GM18517 (cell line): Measurements from ENCODE around the gene TIMM44.
A peak's percentile ranks its signal among the peaks of the same experiment; 100 is the strongest.
"Not testable (repeated sequence)": the region's sequence is repeated elsewhere in the genome, so short reads cannot be mapped to it uniquely, and the experiment has no call there.

ENCODE experiments used
- ATAC-seq: cut with Tn5 transposase; IDR thresholded peaks from one replicate; pipeline ENCODE4 v1.9.1; 2021; ENCODE audit warnings: mild to moderate bottlenecking, moderate library complexity; ENCODE audit not compliant: unreplicated experiment

Gene TIMM44

GRCh38 chr19:7953060-7953459, 9.6 kb upstream of the TIMM44 start:
- ATAC-seq: no peak

- no peak for ATAC-seq
Measured at GRCh38 chr19:7947939-7948338, 4.5 kb upstream of the TIMM44 start.

- ATAC-seq: peak; percentile 33
Measured at GRCh38 chr19:7944177-7944761, 803 bp upstream of the TIMM44 start.

- ATAC-seq: no peak
Measured at GRCh38 chr19:7942981-7943443, 454 bp downstream of the TIMM44 start.

DNA sequence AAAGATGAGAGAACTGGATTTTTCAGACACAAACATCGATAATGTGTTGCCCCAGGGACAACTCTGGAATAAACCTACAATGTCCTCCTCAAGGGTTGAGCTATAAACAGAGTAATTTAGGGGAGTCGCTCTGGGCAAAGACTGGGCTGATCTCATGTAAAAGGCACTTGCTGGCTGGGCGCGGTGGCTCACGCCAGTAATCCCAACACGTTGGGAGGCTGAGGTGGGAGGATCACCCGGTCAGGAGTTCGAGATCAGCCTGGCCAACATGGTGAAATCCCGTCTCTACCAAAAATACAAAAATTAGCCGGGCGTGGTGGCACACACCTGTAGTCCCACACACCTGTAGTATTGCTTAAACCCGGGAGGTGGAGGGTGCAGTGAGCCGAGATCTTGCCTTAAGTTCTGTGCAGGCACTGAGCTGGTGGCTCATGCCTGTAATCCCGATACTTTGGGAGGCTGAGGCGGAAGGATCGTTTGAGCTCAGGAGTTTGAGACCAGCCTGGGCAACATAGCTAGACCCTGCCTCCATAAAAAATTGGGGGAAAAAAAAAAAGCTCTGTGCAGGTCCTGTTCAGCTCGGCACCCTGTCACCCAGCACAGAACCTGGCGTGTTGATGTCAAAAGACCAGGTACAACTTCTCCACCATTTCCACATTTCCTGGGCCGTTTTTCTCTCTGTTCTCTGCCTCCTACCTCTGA, 1.4 kb downstream of the TIMM44 start:
- no peak for ATAC-seq

GRCh38 chr19:7940841-7941240, 2.6 kb downstream of the TIMM44 start:
- no peak for ATAC-seq

- no peak for ATAC-seq
Measured at GRCh38 chr19:7934766-7935165, 8.7 kb downstream of the TIMM44 start.

DNA sequence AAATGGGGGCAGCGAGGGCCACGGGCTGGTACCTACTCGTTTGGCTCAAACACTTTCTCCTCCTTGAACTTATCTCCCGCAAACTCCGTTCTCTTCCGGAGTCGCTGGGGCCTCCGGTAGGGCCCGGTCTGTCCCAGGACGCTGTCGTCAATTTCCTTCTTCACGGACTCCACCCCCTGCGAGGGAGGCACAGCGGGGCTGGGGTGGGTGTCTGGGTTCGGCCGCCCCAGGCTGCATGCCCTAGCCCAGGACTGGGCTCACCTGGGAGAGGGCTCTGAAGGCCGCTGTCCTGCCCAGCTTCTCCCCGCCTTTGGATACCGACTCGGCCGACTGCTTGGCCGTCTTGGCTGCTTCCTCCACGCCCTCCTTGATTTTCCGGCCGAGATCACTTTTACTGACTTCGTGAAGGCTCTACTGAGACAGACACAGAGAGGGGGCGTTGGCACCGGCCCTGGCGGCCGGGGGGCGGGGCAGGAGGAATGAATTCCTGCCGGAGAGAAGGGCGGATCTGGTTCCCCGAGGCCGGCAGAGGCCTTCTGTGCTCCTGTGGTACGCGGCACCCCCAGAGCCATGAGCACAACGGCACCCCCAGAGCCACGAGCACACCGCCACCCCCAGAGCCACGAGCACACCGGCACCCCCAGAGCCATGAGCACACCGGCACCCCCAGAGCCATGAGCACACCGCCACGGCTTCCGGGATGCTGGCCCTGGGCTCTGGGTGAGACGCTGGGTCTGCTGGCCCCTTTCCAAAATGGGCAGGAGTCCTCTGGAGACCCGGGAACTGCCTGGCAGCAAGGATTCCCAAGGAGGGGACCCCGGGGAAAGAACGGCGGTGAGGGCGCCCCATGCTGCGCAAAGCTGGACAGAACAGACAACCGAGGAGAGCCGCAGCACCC, 9.4 kb downstream of the TIMM44 start:
- no peak for ATAC-seq

DNA sequence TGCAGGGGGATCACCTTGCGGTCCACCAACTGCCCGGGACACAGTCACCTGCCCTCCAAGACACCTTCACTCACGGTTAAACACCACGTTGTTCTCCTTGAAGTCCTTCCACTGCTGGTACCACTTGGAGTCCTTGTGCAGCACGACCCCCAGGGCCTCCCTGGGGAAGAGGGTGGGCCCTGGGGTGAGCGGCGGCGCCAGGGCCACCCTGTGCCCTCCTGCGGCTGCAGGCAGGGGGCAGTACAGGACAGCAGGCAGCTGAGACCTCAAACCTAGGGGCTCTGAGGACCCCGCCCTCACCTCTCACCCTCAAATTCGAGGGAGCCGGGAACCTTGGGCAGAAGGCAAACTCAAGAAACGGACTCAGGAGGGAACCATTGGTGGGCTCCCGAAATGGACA, 10.1 kb downstream of the TIMM44 start:
- no peak for ATAC-seq

DNA sequence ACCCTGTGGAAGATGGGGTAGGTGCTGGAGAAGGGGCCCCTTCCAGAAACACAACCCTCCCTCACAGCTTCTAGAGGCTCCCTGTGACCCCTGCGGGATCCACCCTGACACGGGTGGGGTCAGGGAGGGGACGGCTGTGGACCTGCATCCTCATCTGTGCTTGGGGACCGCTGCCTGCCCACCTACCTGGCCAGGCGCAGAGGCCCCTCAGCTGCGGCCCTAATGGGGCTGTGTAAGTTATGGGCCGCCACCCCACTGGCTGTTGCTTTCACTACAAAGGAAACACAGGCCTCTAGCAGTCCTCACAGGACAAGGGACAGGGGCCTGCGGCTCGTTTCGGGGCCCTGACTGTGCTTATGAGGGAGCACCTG, 10.6 kb downstream of the TIMM44 start:
- no peak for ATAC-seq

DNA sequence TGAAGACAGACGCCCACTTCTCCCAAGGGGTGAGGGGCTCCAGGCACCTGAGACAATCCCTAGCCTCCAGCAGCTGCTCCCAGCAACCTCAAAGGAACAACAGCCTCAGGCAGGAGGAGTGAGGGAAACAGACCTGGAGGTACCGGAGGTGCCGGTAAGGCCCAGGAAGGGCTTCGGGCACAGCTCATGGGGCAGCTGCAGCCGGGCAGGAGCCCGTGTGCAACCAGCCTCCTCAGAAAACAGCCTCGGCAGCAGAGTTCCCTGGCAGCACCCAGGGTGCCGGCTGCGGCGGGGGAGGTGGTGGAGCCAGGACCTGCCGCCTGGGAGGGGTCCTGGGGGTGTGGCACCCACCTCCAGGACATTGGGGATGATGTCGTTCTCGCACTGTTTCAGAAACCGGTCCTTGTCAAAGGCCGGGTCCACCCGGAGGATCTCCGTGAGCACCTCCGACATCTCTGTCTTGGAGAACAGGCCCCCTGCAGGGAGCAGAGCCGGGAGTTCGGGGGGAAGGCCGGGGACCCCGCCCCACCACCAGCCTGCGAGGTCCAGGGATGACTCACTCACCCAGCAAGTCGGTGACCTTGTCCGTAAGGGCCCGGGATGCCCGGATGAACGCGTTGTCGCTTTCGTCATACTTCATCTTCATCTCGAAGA, 11.1 kb downstream of the TIMM44 start:
- no peak for ATAC-seq

DNA sequence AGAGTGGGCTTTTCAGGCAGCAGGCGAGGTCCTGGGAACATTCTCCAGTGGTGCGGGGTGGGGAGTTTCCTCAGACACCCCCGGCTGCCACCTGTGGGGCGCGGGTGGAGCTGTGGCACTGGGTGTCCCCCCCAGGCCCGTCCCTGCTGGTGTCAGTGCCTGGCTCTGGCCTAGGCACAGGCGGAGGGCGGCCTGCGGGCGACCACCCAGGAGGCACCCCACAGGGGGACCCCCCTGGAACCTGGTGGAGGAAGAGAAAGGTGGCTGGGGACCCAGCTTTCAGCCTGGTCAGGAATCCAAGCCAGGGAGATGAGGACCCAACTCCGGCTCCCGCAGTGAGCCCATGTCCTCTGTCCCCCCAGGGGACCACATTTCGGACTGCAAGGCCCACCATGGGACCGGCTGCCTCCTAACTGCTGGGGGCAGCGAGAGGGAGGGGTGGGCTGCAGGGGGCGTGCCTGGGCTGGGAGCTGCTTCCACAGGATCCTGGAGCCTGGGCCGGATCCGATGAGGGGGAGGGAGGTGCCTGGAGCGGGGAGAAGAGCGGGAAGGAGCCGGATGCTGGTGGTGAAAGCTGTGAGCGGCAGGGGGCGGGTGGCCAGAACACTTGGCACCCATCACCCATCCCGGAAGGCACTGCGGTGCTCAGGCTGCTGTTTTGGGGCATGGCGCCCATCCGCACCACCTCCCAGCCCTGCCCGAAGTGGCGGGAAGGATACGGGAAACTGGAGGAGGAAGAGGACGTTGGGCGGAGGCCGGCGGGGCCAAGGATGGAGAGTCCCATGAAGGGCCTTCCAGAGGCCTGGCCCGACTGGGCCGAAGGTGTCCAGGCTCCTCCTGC, 12.0 kb downstream of the TIMM44 start:
- no peak for ATAC-seq

- ATAC-seq: no peak
Measured at GRCh38 chr19:7930765-7931164, 12.7 kb downstream of the TIMM44 start.

DNA sequence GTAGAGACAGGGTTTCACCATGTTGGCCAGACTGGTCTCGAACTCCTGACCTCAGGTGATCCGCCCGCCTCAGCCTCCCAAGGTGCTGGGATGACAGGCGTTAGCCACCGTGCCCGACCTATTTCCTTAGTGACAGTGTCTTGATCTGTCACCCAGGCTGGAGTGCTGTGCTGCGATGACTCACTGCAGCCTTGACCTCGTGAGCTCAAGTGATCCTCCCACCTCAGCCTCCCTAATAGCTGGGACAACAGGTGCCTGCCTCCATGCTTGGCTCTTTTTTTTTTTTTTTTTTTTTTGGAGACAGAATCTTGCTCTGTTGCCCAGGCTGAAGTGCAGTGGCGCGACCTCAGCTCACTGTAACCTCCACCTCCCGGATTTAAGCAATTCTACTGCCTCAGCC, 13.4 kb downstream of the TIMM44 start:
- ATAC-seq: not testable (repeated sequence)

DNA sequence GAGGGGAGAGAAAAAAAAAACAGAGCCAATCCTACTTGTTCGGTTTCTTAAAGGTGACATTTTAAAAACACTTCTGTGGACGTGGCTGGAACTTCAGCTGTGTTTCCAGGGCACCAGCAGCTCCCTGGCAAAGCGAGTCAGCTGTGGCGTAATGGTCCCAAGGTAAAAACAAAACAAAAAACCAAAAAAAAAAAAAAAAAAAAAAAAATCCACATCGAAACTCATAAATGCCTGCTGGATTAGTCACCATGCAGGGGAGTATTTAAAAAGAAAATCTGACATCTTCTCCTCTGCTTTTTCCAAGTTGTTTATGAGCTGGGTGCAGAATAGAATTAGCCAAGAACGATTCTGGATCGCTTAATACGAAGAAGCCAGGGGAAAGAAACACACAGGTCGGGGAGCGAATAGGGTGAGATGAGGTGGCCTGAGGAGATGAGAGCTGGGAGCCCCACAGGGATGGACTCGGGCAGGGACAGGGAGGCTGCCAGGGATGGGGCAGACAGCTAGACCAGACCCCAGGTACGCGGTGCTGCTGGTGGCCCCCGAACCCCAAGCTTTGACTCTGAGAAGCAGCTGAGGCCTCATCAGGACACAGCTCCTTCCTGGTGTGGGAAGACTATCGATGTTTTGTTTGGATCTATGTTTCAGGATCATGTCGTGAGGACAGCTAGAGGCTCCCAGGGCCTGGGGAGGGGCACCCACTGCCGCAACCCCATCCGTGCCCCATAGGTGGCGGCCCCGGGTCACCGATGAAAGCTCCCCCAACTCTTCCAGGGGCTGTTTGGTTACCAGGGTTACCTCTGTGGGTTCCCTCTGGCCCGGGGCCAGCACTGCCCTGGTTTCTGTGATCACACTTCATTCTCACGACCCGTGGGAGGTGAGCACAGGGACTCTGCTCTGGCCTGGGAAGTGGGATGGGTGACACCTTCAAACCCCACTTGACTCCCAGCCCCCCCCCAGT, 14.4 kb downstream of the TIMM44 start:
- ATAC-seq: no peak

DNA sequence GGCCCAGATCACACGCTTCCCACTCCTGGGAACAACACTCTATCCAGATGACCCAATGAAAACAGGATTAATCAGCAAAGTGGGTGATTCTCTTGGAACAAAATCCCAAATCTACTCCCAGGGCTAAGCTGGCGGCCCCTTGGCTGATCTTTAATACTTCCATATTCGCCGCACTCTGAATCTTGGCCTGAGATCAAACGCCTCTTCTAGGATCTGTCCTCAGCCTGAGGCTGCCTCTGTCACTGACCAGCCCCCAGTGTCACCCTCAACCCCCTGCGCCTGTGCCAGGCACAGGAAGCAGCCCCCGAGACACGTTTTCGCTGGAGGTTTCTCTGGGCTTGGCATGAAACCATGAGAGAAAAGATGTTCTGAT, 15.1 kb downstream of the TIMM44 start:
- no peak for ATAC-seq

- no peak for ATAC-seq
Measured at GRCh38 chr19:7927605-7928333, 15.7 kb downstream of the TIMM44 start.

- ATAC-seq: no peak
Measured at GRCh38 chr19:7926727-7927604, 16.5 kb downstream of the TIMM44 start.
